Subcutaneous adipose tissue (tissue), 4 donors: ENCODE results near the gene TANGO6. TPM values are rescaled to one million over a fixed set of nuclear protein-coding genes. Genes with fewer than 3 reads are reported as not detected.

Source experiments
- total RNA-seq, 4 donors: library from RNA; depleted of rRNA; stranded (reverse); fragments of >200 nt; gene quantifications; one replicate each; pipeline ENCODE4 v1.1.0, GENCODE V29; 2016
- TF ChIP-seq, protein P1 (sequence below): fragments of 450-650 bp; IDR thresholded peaks from one replicate; pipeline ENCODE4 v1.5.1; 2016; ENCODE audit warnings: low read depth, mild to moderate bottlenecking, control low read depth, antibody characterized with exemption, moderate library complexity

The TANGO6 gene
- total RNA-seq, 4 donors from 2014 or later = 14.3 to 19.4 (median 15.9) TPM

DNA sequence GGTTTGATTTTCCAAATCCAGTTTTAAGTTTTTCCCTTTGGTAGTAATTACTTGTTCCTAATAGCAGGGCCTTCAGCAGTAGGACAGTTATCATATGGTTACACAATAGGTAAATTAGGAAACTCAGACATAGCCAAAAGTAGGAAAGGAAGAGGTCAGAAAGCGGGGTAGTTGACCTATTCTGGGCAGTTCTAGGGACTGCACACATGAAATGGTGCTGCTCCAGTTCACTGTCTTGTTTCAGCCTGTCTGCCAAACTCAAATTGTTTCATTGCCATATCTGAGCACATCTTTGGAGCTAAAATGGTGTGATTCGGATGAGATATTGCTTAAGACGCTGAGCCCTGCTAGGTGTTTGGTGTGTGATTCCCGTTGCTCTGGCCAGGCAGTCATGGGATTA is 56.7 kb downstream of the TANGO6 start:
- TF ChIP-seq, protein P1, sequence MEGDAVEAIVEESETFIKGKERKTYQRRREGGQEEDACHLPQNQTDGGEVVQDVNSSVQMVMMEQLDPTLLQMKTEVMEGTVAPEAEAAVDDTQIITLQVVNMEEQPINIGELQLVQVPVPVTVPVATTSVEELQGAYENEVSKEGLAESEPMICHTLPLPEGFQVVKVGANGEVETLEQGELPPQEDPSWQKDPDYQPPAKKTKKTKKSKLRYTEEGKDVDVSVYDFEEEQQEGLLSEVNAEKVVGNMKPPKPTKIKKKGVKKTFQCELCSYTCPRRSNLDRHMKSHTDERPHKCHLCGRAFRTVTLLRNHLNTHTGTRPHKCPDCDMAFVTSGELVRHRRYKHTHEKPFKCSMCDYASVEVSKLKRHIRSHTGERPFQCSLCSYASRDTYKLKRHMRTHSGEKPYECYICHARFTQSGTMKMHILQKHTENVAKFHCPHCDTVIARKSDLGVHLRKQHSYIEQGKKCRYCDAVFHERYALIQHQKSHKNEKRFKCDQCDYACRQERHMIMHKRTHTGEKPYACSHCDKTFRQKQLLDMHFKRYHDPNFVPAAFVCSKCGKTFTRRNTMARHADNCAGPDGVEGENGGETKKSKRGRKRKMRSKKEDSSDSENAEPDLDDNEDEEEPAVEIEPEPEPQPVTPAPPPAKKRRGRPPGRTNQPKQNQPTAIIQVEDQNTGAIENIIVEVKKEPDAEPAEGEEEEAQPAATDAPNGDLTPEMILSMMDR = no peak

DNA sequence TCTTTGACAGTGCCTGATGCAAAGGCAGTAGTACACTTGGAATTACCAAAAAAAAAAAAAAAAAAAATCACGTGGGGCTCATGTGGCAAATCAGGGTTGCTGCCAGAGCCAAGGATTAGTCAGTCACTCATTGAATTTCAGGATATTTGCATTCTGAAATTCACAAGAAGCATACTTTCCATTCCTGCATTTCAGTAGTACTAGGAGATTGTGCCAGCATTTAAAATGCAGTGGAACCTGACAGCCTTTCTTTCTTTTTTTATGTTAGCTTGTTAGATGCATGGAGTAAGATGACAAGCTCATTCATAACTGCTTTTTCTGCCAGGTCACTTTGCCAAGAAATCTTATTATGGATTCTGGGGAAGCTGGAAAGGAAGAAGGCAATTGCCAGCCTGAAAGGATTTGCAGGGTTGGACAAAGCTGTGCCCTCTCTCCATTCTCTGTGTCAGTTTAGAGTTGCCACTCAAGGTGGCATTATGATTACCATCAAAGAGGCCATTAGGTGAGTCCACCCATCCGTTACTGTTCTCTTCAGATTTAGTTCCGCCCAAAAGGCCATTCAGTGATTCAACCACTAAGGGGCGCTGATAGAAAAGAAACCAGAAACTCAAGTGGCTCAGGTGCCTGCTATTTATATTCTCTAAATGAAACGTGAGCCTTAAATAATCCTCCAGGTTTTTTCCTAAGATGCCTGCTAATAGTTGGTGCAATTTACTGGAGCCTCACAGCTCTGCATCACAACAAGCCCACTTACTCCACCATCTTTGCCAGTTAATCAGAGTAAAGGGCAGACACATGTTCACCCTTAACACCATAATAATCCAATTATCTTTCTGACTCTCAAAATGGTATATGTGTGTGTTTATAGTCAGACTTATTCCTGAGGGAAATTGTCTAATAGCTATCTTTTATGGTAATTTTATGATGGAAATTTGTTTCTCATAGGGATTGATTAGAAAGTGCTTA is 59.0 kb downstream of the TANGO6 start:
- TF ChIP-seq, protein P1 = no peak

DNA sequence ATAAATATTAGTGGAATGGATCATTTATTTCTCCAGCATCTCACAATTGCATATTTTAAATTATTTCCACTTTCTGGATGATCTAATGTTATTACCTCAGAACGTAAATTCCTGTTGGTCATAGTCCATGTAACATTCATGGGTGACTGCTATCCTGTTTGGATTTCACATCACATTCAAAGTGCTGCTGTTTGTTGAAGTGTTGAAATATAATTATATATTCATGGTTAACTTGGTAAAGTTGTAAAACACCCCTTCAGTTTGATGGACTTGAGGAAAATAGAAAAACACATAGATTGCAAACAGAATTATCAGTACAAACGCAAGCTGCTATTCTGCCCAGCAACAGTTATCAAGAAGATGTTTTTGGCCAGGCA is 59.6 kb downstream of the TANGO6 start:
- TF ChIP-seq, protein P1 = no peak

DNA sequence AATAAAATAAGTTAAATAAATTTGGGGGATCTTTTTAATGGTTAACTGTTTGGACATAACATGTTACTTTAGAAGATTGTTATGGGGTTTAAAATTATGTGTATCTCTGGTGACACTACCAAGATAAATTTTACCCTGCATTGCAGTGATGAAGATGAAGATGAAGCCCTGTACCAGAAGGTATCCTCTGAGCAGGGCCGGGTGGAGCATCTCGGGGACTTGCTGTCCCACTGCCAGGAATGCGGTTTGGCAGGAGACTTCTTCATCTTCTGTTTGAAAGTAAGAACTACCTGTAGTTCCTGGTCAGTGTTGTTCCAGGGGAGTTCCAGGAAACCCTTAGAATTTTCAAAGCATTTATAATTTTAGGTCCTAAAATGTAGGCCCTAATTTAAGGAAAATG is 64.0 kb downstream of the TANGO6 start:
- TF ChIP-seq, protein P1 = no peak

DNA sequence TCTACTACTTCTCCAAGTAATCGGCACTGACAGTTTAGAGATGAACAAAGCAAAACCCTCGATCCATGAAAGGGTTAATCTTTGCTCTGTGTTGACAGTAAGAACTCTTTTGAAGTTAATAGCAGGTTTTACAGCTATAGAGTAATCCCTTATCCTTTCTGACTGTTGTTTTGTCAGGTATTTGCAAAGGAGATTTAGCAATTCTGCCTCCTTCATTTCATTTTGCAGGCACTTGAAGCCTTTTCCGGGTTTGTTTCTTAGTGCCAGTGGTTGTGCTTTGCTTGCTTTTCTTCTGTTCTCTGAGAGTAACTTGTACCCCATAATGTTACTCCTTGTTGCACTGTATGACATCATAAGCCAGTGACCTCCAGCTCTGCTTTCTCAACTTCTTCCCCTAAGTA is 64.5 kb downstream of the TANGO6 start:
- TF ChIP-seq, protein P1 = no peak

DNA sequence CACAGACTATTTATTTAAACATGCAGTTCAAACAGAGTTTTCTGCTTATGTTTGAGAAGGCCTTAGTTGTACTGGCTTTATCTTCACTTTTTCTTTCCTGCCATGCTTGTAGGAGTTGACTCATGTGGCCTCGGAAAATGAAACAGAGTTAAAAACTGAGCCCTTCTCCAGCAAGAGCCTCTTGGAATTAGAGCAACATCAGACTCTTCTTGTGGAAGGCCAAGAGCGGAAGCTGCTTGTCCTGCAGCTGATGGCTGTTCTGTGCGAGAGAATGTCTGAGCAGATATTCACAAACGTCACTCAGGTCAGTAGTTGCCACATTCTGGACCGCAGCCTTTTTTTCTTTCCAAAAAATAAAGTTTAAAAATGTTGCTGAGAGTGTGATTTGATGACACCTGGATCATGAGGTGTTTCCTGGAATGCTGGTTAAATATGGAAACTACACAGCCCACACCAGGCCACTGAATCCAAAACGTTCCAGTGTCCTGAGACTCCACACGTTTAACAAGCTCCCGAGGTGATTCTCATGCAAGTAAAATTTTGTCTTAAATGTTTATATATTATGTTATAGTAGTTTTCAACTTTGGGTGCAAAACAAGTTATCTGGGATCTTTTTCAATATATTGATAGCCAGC is 65.9 kb downstream of the TANGO6 start:
- TF ChIP-seq, protein P1 = no peak

DNA sequence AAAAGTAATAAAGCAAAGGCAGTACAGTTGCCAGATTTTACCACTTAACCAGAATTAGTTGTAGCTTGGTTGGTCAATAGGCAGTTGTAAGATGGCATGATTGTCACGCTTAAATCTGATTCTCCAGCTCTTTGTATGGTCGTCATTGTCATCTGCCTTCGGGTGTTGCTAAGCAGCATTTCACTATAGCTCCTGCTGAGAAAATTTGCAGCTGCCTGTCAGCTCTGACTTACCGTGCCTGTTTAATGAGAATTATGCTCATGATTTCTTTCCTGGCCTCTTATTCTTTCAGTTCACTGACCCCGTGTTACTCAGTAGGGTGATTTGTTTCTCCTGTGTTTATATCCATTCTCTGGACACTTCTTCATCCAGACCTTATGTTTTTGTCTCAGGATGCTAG is 66.7 kb downstream of the TANGO6 start:
- TF ChIP-seq, protein P1 = no peak
